ENCODE data around the gene ASMTL. TPM values are rescaled to one million over a fixed set of nuclear protein-coding genes. Genes with fewer than 3 reads are reported as not detected.

Gene ASMTL
- total RNA-seq, 1 donor from 2014 or later = 31.7 TPM

GRCh38 chrX:1418901-1419544, 33.7 kb downstream of the ASMTL start:
- Histone ChIP-seq H3K36me3 (peaks cover 2 to 60% of the 10 kb centered on the region in 2 donors), H3K4me1 (no peaks in the 10 kb centered on the region), H3K27me3 (no peaks in the 10 kb centered on the region), H3K9me3 (no peaks in the 10 kb centered on the region), H3K27ac (no peak overlapping the region), H3K4me3 (no peak overlapping the region)
- no peak for DNase-seq (ENCODE audit: extremely low spot score in 2 of 2)
- intact Hi-C loops (cut with DNase I) = no loop called here
- TF ChIP-seq CTCF (IDR thresholded peaks at IDR 0.05) (no peak), POLR2A (IDR thresholded peaks at IDR 0.05) (no peak), POLR2AphosphoS5 (IDR thresholded peaks at IDR 0.05; ENCODE audit: insufficient read depth in 1 of 2, low read depth in 1 of 2) (no peak)

DNA sequence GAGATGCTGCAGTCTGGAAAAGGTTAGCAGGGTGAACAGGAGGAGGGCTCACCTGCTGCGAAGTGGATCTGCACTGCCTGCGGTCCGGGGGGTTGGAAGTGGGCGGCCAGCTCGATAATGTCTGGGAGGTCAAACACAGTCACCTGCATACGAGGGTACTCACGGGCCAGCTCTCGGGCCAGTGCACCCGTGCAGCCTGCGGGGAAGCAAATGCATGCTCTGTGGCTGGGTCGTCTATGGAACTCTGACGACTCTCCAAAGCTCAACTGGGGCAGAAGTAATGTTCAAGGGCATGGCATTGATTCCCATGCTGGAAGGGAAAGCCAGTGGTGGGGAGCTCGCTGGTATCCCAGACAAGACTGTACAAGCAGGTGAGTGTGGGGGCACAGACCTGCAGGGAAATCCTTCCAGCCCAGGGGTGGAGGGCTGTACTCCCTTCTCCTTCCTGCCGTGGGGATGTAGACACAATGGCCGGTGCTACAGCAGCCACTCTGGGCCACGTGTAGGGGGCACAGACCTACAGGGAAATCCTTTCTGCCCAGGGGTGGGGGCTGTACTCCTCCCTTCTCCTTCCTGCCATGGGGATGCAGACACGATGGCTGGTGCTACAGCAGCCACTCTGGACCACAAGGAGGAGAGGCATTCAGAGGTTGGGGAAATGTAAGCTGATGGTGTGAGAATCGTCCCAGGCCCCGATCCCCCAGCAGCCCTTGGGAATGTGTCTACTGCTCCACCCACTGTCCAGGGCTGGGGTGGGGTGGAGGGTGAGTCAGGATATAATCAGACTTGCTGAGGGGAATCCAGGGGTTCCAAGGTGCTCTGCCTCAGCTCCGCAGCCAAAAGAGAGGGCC, 34.6 kb downstream of the ASMTL start:
- TF ChIP-seq POLR2A (IDR thresholded peaks at IDR 0.05) (no peak), CTCF (IDR thresholded peaks at IDR 0.05) (no peak), POLR2AphosphoS5 (IDR thresholded peaks at IDR 0.05; ENCODE audit: insufficient read depth in 1 of 2, low read depth in 1 of 2) (no peak)
- no peak for DNase-seq (ENCODE audit: extremely low spot score in 2 of 2)

GRCh38 chrX:1416965-1417760, 35.5 kb downstream of the ASMTL start:
- DNase-seq (ENCODE audit: extremely low spot score in 2 of 2) = no peak

More for the DNA sequence above, 34.6 kb downstream of the ASMTL start:
- intact Hi-C loops (cut with DNase I) = no loop called here
- no peak overlapping the region for H3K27ac ChIP-seq
- H3K9me3 ChIP-seq = no peaks in the 10 kb centered on the region
- H3K4me3 ChIP-seq = no peak overlapping the region
- H3K27me3 ChIP-seq = no peaks in the 10 kb centered on the region
- H3K4me1 ChIP-seq = no peaks in the 10 kb centered on the region
- peaks cover 2 to 65% of the 10 kb centered on the region in 2 donors for H3K36me3 ChIP-seq

DNA sequence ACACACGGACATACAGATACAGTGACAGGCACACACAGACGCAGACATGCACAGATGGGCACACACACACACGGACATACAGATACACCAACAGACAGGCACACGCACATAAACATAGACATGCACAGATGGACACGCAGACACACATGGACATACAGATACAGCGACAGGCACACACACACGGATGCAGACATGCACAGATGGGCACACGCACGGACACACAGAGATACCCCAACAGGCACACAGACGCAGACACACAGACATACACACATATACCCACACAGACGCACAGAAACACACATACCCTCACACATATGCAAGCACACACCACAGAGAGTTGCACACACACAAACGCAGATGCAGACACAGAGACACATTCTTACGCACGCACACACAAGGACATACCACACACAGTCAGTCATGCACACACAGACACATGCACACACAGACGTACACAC, 36.4 kb downstream of the ASMTL start:
- H3K9me3 ChIP-seq = no peaks in the 10 kb centered on the region
- H3K27me3 ChIP-seq = no peaks in the 10 kb centered on the region
- TF ChIP-seq POLR2A (IDR thresholded peaks at IDR 0.05) (no peak), CTCF (IDR thresholded peaks at IDR 0.05) (no peak), POLR2AphosphoS5 (IDR thresholded peaks at IDR 0.05; ENCODE audit: insufficient read depth in 1 of 2, low read depth in 1 of 2) (no peak)
- no peak for DNase-seq (ENCODE audit: extremely low spot score in 2 of 2)
- no peaks in the 10 kb centered on the region for H3K4me1 ChIP-seq
- H3K36me3 ChIP-seq = peaks cover 0 to 54% of the 10 kb centered on the region in 2 donors
- intact Hi-C loops (cut with DNase I) = no loop called here
- no peak overlapping the region for H3K4me3 ChIP-seq
- no peak overlapping the region for H3K27ac ChIP-seq

More at GRCh38 chrX:1416965-1417760, 35.5 kb downstream of the ASMTL start:
- intact Hi-C loops (cut with DNase I) = no loop called here
- H3K4me1 ChIP-seq = no peaks in the 10 kb centered on the region
- H3K27me3 ChIP-seq = no peaks in the 10 kb centered on the region
- no peaks in the 10 kb centered on the region for H3K9me3 ChIP-seq
- H3K4me3 ChIP-seq = no peak overlapping the region
- H3K27ac ChIP-seq = no peak overlapping the region
- H3K36me3 ChIP-seq = peaks cover 0 to 62% of the 10 kb centered on the region in 2 donors
- TF ChIP-seq POLR2AphosphoS5 (IDR thresholded peaks at IDR 0.05; ENCODE audit: insufficient read depth in 1 of 2, low read depth in 1 of 2) = no peak
- TF ChIP-seq CTCF (IDR thresholded peaks at IDR 0.05) = no peak
- TF ChIP-seq POLR2A (IDR thresholded peaks at IDR 0.05) = no peak

All from vagina (tissue), 2 donors.